Endothelial cell of umbilical vein (primary cell): Measurements from ENCODE around the gene TES.

Experiments
- CTCF ChIP-seq, 2 donors: IDR thresholded peaks; 1 replicate in 1 of 2; 2 replicates in 1 of 2; pipeline ENCODE4 v1.5.1; 2011; ENCODE audit warnings: low read length in 2 of 2, mild to moderate bottlenecking in 2 of 2, moderate library complexity in 2 of 2, control low read depth in 1 of 2, inconsistent platforms in 1 of 2, low read depth in 1 of 2; ENCODE audit not compliant: insufficient read depth in 1 of 2; ENCODE audit errors: extremely low read depth in 1 of 2
- JUN ChIP-seq: IDR thresholded peaks from 2 replicates; pipeline ENCODE4 v1.6.1; 2011; ENCODE audit warnings: borderline replicate concordance, low read depth; ENCODE audit not compliant: insufficient read length, insufficient read depth
- POLR2A ChIP-seq: IDR thresholded peaks from 2 replicates; pipeline ENCODE4 v1.6.1; 2012; ENCODE audit warnings: low read depth, mild to moderate bottlenecking, control low read depth, low read length
- POLR2AphosphoS5 ChIP-seq: IDR thresholded peaks from 2 replicates; pipeline ENCODE4 v1.6.1; 2012; ENCODE audit warnings: low read depth, mild to moderate bottlenecking, control low read depth, low read length, moderate library complexity; ENCODE audit not compliant: insufficient read depth

- TF ChIP-seq CTCF (IDR thresholded peaks at IDR 0.05; ENCODE audit: extremely low read depth in 1 of 2, insufficient read depth in 1 of 2, low read depth in 1 of 2, low read length in 2 of 2) (no peak), POLR2AphosphoS5 (no peak), JUN (no peak), POLR2A (no peak)
Measured at GRCh38 chr7:116231543-116231942, 21.2 kb downstream of the TES start.
